SKM-1 treated with dmso at 0.1 percent for 144 hours (cell line): ENCODE measurements around the gene PARVB.

Experiments
- DNase-seq: peaks from one replicate; lab custom pipeline; 2025; ENCODE audit not compliant: unreplicated experiment; lab: John Stamatoyannopoulos, UW

The PARVB gene

GRCh38 chr22:44024288-44024921 lies at the start of gene PARVB:
TSS of gene PARVB (plus strand) at chr22:44024302. CDS start at chr22:44024340, 38 bp downstream.
- no peak for DNase-seq

- DNase-seq: no peak
Observed at GRCh38 chr22:43975041-43975440, 49.1 kb upstream of the PARVB start.

GRCh38 chr22:43976861-43977795 lies 47.0 kb upstream of the PARVB start:
- DNase-seq: no peak

GRCh38 chr22:43978558-43978957 lies 45.5 kb upstream of the PARVB start:
- DNase-seq: no peak

GRCh38 chr22:43980579-43980978 lies 43.5 kb upstream of the PARVB start:
- no peak for DNase-seq

- DNase-seq: no peak
Observed at GRCh38 chr22:43980996-43981395, 43.1 kb upstream of the PARVB start.

- DNase-seq: no peak
Observed at GRCh38 chr22:43983808-43984207, 40.3 kb upstream of the PARVB start.

GRCh38 chr22:43985532-43985931 lies 38.6 kb upstream of the PARVB start:
- DNase-seq: no peak

GRCh38 chr22:43988116-43988820 lies 35.8 kb upstream of the PARVB start:
- no peak for DNase-seq

GRCh38 chr22:43988960-43989359 lies 35.1 kb upstream of the PARVB start:
- DNase-seq: no peak

GRCh38 chr22:43990044-43990443 lies 34.1 kb upstream of the PARVB start:
- no peak for DNase-seq

- no peak for DNase-seq
Observed at GRCh38 chr22:43991316-43992020, 32.6 kb upstream of the PARVB start.

- no peak for DNase-seq
Observed at GRCh38 chr22:43992331-43992821, 31.7 kb upstream of the PARVB start.

- DNase-seq: peak; percentile 35
Observed at GRCh38 chr22:43993072-43993760, 30.9 kb upstream of the PARVB start.

GRCh38 chr22:43994006-43994405 lies 30.1 kb upstream of the PARVB start:
- DNase-seq: no peak

- no peak for DNase-seq
Observed at GRCh38 chr22:43994416-43994815, 29.7 kb upstream of the PARVB start.

GRCh38 chr22:43995057-43995685 lies 28.9 kb upstream of the PARVB start:
- DNase-seq: no peak

- no peak for DNase-seq
Observed at GRCh38 chr22:43995798-43996169, 28.3 kb upstream of the PARVB start.

GRCh38 chr22:43996170-43996980 lies 27.7 kb upstream of the PARVB start:
- DNase-seq: no peak
